ENCODE measurements around the gene MORN1. TPM values are rescaled to one million over a fixed set of nuclear protein-coding genes. Genes with fewer than 3 reads are reported as not detected.

MORN1 gene
- total and polyA plus RNA-seq, 4 donors = 2.3 to 6.9 (median 3.6) TPM

- H3K36me3 ChIP-seq (ENCODE audit: control insufficient read depth in 4 of 4, insufficient read depth in 3 of 4, low read depth in 1 of 4, low read length in 3 of 4) = peaks cover 27 to 53% (median 31%) of the 10 kb centered on the region in 4 donors
- DNase-seq (ENCODE audit: low spot score) = no peak
- H3K4me1 ChIP-seq (ENCODE audit: control insufficient read depth in 4 of 4, insufficient read depth in 4 of 4, low read length in 3 of 4) = peaks cover 6 to 29% (median 13%) of the 10 kb centered on the region in 4 donors
- no peak overlapping the region for H3K27ac ChIP-seq (ENCODE audit: low read depth in 1 of 2, low read length in 2 of 2)
- 97% methylated on average over 22 of the region's 22 CpGs for WGBS
- H3K9ac ChIP-seq (ENCODE audit: low read depth in 1 of 2, low read length in 2 of 2) = no peak overlapping the region
- H3K4me3 ChIP-seq (ENCODE audit: low read depth in 1 of 3, low read length in 3 of 3) = no peak overlapping the region
- H3K9me3 ChIP-seq (ENCODE audit: control insufficient read depth in 4 of 4, low read length in 3 of 4) = no peaks in the 10 kb centered on the region
- no peaks in the 10 kb centered on the region for H3K27me3 ChIP-seq (ENCODE audit: control insufficient read depth in 4 of 4, insufficient read depth in 4 of 4, low read length in 3 of 4)
- no peak for TF ChIP-seq TAF1 (conservative IDR thresholded peaks at IDR 0.05)
- TF ChIP-seq YY1 (IDR thresholded peaks at IDR 0.05) = no peak
- no peak for TF ChIP-seq FOXA1 (IDR thresholded peaks at IDR 0.05)
- TF ChIP-seq, protein P1, sequence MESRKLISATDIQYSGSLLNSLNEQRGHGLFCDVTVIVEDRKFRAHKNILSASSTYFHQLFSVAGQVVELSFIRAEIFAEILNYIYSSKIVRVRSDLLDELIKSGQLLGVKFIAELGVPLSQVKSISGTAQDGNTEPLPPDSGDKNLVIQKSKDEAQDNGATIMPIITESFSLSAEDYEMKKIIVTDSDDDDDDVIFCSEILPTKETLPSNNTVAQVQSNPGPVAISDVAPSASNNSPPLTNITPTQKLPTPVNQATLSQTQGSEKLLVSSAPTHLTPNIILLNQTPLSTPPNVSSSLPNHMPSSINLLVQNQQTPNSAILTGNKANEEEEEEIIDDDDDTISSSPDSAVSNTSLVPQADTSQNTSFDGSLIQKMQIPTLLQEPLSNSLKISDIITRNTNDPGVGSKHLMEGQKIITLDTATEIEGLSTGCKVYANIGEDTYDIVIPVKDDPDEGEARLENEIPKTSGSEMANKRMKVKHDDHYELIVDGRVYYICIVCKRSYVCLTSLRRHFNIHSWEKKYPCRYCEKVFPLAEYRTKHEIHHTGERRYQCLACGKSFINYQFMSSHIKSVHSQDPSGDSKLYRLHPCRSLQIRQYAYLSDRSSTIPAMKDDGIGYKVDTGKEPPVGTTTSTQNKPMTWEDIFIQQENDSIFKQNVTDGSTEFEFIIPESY (IDR thresholded peaks at IDR 0.05) = no peak
- TF ChIP-seq JUND (IDR thresholded peaks at IDR 0.05) = no peak
- no peak for TF ChIP-seq RXRA (IDR thresholded peaks at IDR 0.05)
- TF ChIP-seq SP1 (IDR thresholded peaks at IDR 0.05) = no peak
- TF ChIP-seq HNF4A (conservative IDR thresholded peaks at IDR 0.05) = no peak
- TF ChIP-seq NR2F2 (IDR thresholded peaks at IDR 0.05) = no peak
- no peak for TF ChIP-seq HNF4G (IDR thresholded peaks at IDR 0.05)
- no peak for TF ChIP-seq FOXA2 (IDR thresholded peaks at IDR 0.05)
- TF ChIP-seq RAD21 (IDR thresholded peaks at IDR 0.05) = no peak
- TF ChIP-seq, protein P2, sequence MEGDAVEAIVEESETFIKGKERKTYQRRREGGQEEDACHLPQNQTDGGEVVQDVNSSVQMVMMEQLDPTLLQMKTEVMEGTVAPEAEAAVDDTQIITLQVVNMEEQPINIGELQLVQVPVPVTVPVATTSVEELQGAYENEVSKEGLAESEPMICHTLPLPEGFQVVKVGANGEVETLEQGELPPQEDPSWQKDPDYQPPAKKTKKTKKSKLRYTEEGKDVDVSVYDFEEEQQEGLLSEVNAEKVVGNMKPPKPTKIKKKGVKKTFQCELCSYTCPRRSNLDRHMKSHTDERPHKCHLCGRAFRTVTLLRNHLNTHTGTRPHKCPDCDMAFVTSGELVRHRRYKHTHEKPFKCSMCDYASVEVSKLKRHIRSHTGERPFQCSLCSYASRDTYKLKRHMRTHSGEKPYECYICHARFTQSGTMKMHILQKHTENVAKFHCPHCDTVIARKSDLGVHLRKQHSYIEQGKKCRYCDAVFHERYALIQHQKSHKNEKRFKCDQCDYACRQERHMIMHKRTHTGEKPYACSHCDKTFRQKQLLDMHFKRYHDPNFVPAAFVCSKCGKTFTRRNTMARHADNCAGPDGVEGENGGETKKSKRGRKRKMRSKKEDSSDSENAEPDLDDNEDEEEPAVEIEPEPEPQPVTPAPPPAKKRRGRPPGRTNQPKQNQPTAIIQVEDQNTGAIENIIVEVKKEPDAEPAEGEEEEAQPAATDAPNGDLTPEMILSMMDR (IDR thresholded peaks at IDR 0.05; ENCODE audit: low read depth, low read length, missing input control) = no peak
- no peak for TF ChIP-seq ATF3 (IDR thresholded peaks at IDR 0.05)
- no peak for TF ChIP-seq GABPA (IDR thresholded peaks at IDR 0.05 in 1 of 2, conservative IDR thresholded peaks at IDR 0.05 in 1 of 2)
- no peak for TF ChIP-seq MAX (IDR thresholded peaks at IDR 0.05)
- TF ChIP-seq, protein P3, sequence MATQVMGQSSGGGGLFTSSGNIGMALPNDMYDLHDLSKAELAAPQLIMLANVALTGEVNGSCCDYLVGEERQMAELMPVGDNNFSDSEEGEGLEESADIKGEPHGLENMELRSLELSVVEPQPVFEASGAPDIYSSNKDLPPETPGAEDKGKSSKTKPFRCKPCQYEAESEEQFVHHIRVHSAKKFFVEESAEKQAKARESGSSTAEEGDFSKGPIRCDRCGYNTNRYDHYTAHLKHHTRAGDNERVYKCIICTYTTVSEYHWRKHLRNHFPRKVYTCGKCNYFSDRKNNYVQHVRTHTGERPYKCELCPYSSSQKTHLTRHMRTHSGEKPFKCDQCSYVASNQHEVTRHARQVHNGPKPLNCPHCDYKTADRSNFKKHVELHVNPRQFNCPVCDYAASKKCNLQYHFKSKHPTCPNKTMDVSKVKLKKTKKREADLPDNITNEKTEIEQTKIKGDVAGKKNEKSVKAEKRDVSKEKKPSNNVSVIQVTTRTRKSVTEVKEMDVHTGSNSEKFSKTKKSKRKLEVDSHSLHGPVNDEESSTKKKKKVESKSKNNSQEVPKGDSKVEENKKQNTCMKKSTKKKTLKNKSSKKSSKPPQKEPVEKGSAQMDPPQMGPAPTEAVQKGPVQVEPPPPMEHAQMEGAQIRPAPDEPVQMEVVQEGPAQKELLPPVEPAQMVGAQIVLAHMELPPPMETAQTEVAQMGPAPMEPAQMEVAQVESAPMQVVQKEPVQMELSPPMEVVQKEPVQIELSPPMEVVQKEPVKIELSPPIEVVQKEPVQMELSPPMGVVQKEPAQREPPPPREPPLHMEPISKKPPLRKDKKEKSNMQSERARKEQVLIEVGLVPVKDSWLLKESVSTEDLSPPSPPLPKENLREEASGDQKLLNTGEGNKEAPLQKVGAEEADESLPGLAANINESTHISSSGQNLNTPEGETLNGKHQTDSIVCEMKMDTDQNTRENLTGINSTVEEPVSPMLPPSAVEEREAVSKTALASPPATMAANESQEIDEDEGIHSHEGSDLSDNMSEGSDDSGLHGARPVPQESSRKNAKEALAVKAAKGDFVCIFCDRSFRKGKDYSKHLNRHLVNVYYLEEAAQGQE (IDR thresholded peaks at IDR 0.05) = no peak
- no peak for TF ChIP-seq EGR1 (IDR thresholded peaks at IDR 0.05; ENCODE audit: low read depth in 2 of 2)
Observed at GRCh38 chr1:2304282-2304681, 87.1 kb downstream of the MORN1 start.

Measured in liver (tissue), 9 donors.